Measurements from ENCODE around the gene BAD.

BAD gene

DNA sequence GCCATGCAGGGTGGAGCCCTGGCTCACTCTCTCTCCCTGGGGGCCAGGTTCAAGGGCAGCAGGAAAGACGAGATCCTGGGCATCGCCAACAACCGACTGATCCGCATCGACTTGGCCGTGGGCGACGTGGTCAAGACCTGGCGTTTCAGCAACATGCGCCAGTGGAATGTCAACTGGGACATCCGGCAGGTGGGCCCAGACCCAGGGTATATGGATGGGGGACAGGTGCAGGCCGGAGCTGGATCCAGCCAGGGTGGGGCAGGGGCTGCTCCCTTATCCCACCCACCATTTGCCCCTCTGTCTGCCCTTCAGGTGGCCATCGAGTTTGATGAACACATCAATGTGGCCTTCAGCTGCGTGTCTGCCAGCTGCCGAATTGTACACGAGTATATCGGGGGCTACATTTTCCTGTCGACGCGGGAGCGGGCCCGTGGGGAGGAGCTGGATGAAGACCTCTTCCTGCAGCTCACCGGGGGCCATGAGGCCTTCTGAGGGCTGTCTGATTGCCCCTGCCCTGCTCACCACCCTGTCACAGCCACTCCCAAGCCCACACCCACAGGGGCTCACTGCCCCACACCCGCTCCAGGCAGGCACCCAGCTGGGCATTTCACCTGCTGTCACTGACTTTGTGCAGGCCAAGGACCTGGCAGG is 61.3 kb downstream of the BAD start:
- TF ChIP-seq, protein P1, sequence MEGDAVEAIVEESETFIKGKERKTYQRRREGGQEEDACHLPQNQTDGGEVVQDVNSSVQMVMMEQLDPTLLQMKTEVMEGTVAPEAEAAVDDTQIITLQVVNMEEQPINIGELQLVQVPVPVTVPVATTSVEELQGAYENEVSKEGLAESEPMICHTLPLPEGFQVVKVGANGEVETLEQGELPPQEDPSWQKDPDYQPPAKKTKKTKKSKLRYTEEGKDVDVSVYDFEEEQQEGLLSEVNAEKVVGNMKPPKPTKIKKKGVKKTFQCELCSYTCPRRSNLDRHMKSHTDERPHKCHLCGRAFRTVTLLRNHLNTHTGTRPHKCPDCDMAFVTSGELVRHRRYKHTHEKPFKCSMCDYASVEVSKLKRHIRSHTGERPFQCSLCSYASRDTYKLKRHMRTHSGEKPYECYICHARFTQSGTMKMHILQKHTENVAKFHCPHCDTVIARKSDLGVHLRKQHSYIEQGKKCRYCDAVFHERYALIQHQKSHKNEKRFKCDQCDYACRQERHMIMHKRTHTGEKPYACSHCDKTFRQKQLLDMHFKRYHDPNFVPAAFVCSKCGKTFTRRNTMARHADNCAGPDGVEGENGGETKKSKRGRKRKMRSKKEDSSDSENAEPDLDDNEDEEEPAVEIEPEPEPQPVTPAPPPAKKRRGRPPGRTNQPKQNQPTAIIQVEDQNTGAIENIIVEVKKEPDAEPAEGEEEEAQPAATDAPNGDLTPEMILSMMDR (IDR thresholded peaks at IDR 0.05; ENCODE audit: control extremely low read depth, extremely low read depth, low read depth, missing control alignments) = no peak
- POLR2A ChIA-PET = interaction anchor here (0.6 to 1.2 kb wide), 2 partner anchors 10 to 38 kb away, joined by 3 to 4 read pairs; partner anchors contain the start of gene STIP1
- CTCF ChIA-PET = interaction anchor here (1.1 to 30.9 kb wide), 3 partner anchors 13 to 81 kb away, joined by 5 to 368 read pairs (median 7); partner anchors contain the start of genes FERMT3 and PLCB3

DNA sequence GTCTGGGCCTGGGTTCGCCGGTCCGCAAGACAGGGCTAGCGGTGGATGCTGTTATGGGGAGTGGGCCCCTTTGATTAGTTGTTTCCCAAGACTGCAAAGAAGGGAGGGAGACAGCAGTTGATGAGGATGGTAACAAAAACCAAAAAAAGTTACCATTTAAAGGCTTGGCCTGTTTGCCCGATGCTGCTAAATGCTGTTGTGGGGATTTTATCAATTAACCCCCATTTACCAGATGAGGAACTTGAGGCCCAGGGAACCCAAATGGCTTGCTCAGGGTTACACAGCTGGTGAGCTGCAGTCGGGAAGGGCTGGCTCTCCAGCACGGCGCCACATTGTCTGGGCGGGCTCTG is 61.8 kb downstream of the BAD start:
- ChIA-PET POLR2A (interaction anchor here (0.6 kb wide), 1 partner anchor 10 kb away, joined by 4 read pairs; no protein-coding TSS in a partner anchor), CTCF (interaction anchor here (1.3 to 30.9 kb wide), 3 partner anchors 12 to 82 kb away, joined by 3 to 368 read pairs (median 7); partner anchors contain the start of gene FERMT3)
- TF ChIP-seq, protein P1 (IDR thresholded peaks at IDR 0.05; ENCODE audit: control extremely low read depth, extremely low read depth, low read depth, missing control alignments) = no peak
- DNase-seq (ENCODE audit: extremely low spot score) = no peak

More for the DNA sequence above, 61.3 kb downstream of the BAD start:
- DNase-seq (ENCODE audit: extremely low spot score) = no peak

DNA sequence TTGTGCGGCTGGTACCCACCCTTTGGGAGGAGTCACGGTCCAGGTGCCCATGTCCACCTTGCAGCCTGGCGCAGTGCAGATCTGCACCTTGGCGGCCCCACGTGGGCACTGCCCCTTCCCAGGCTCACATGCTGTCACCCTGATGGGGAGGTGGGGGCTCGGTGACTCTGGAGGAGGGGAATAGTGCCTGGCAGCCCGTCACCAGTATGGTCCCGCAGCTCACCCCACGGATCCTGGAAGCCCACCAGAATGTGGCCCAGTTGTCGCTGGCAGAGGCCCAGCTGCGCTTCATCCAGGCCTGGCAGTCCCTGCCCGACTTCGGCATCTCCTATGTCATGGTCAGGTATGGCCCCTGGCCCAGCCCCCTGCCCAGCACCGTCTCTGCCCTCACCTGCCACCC is 63.7 kb downstream of the BAD start:
- no peak for DNase-seq (ENCODE audit: extremely low spot score)
- CTCF ChIA-PET = interaction anchor here (1.5 to 30.9 kb wide), 2 partner anchors 10 to 24 kb away, joined by 3 to 368 read pairs; partner anchors contain the start of gene FERMT3
- POLR2A ChIA-PET = interaction anchor here (0.8 kb wide), 1 partner anchor 15 kb away, joined by 3 read pairs; no protein-coding TSS in a partner anchor
- TF ChIP-seq, protein P1 (IDR thresholded peaks at IDR 0.05; ENCODE audit: control extremely low read depth, extremely low read depth, low read depth, missing control alignments) = no peak

DNA sequence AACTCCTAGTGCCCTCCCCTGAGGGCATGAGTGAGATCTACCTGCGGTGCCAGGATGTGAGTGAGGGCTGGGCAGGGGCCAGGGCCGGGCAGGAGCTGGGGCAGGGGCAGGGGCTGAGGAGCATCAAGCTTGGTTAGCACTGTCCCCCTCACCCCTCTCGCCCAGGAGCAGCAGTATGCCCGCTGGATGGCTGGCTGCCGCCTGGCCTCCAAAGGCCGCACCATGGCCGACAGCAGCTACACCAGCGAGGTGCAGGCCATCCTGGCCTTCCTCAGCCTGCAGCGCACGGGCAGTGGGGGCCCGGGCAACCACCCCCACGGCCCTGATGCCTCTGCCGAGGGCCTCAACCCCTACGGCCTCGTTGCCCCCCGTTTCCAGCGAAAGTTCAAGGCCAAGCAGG is 64.2 kb downstream of the BAD start:
- DNase-seq (ENCODE audit: extremely low spot score) = no peak
- CTCF ChIA-PET = interaction anchor here (1.5 to 30.9 kb wide), 2 partner anchors 10 to 25 kb away, joined by 3 to 368 read pairs; partner anchors contain the start of gene FERMT3
- TF ChIP-seq, protein P1 (IDR thresholded peaks at IDR 0.05; ENCODE audit: control extremely low read depth, extremely low read depth, low read depth, missing control alignments) = no peak
- POLR2A ChIA-PET = interaction anchor here (0.8 kb wide), 1 partner anchor 14 kb away, joined by 3 read pairs; no protein-coding TSS in a partner anchor

Measured in GM10248 (cell line).